HG03045 (cell line): Measurements from ENCODE around the gene CCNB2.
"Not testable (repeated sequence)": the region's sequence is repeated elsewhere in the genome, so short reads cannot be mapped to it uniquely, and the experiment has no call there.

Source experiments
- ATAC-seq: cut with Tn5 transposase; IDR thresholded peaks from one replicate; pipeline ENCODE4 v1.9.1; 2021; ENCODE audit warnings: mild to moderate bottlenecking, moderate library complexity; ENCODE audit not compliant: unreplicated experiment

Gene CCNB2

DNA sequence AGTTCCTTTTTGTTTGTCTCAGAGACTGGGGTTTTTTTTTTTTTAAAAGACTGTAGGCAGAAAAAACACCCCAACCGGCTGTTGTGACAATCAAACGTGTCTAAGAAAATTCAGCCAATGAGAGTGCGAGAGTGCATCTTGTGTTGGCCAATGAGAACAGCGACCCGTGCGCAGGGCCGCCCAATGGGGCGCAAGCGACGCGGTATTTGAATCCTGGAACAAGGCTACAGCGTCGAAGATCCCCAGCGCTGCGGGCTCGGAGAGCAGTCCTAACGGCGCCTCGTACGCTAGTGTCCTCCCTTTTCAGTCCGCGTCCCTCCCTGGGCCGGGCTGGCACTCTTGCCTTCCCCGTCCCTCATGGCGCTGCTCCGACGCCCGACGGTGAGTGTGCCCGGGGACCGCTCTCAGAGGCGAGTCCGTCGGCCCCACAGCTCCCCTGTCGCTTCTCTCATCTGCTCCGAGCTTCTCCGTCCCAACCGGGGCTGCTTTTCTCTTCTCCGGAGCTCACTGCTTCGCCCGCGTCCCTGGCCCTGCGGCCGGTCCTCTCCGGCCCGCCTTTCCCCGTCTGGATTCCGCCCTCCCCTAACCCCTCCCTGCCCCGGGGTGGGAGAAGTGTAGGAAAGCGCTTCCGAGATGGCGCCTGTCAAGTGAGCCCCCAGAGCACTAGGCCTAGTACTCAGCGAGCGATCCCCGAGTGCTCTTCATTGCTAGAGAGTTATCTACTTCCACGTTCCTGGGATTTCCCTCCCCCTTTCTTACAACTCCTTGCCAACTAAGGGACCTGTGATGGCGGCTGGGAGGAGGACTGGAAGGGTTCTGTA is at the start of gene CCNB2:
Gene CCNB2 (plus strand): TSS at position 235 of the 821 bp plus-strand sequence. CDS start 123 bp downstream, at position 358.
- ATAC-seq, result peak; percentile 97

GRCh38 chr15:59059076-59059597 is 45.8 kb upstream of the CCNB2 start:
- no peak for ATAC-seq

DNA sequence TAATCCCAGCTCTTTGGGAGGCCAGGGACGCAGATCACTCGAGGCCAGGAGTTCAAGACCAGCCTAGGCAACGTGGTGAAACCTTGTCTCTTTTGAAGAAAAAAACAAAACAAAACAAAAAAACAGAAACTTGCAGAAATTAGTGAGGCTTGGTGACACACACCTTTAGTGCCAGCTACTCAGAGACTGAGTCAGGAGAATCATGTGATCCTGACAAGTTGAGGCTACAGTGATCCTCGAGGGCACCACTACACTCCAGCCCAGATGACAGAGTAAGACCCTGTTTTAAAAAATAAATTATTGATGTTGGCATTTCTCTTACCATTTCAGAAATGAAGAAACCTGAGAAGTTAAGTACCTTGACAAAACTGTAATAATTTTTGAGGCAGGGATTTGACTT is 44.6 kb upstream of the CCNB2 start:
- no peak for ATAC-seq

DNA sequence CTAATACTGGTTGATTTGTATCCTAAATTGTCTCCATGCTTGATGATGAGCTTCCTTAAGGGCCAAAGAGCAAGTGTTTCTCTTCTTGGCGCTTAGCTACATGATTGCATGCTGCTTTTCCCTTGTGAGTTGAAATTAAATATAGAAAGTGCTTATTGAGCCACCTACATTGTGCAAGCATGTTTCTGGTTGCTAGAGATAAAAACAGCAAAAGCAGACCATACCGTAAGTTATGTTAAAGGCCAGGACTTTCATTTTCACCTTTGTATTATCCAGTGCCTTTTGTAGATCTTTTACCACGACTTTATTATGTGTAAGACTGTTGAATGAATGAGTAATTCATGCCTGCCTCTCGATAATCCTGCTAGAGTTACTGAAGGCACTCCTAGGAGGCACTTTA is 41.9 kb upstream of the CCNB2 start:
- no peak for ATAC-seq

DNA sequence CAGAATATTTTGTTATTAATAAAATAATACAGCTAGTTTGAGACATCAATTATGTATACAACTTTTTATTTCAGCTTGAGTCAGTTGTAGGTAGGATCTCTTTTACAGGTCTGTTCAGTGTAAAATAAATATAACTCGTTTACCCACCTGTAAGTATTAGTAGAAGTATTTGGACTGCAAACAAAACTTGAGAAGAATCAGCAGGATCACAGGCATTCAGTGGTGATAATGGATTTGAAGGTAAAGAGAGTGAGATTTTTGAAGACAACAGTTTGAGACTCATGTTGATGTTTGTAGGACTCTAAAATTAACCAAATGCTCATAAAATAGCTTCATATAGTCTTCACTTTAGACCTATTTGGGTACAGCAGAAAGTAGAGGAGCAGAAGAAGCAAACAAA is 35.5 kb upstream of the CCNB2 start:
- ATAC-seq, result no peak

- no peak for ATAC-seq
Measured at GRCh38 chr15:59074607-59075006, 30.3 kb upstream of the CCNB2 start.

- no peak for ATAC-seq
Measured at GRCh38 chr15:59087731-59088130, 17.2 kb upstream of the CCNB2 start.

DNA sequence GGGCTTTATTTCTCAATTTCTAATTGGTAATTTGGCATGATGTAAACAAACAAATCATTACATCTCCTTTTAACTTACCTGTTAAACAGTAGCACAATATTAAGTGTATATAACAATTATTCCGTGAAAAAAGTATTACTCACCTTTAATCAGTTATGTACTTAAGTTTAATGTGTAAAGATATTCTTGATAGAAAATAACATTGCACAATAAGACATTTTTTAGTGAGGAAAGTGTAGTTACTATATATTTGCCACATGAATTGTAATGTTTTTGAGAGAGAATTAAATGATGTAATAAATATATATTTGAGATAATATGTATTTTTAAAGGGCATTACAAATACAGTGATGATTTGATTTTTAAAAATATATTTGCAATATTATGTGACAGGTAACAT is 10.9 kb upstream of the CCNB2 start:
- ATAC-seq, result no peak

GRCh38 chr15:59096429-59096828 is 8.5 kb upstream of the CCNB2 start:
- no peak for ATAC-seq

- ATAC-seq, result no peak
Measured at GRCh38 chr15:59099162-59099685, 5.7 kb upstream of the CCNB2 start.

- ATAC-seq, result no peak
Measured at GRCh38 chr15:59104602-59104911, 389 bp upstream of the CCNB2 start.

- ATAC-seq, result no peak
Measured at GRCh38 chr15:59105854-59106253, 908 bp downstream of the CCNB2 start.

- ATAC-seq, result no peak
Measured at GRCh38 chr15:59111251-59111650, 6.3 kb downstream of the CCNB2 start.

GRCh38 chr15:59115047-59115446 is 10.1 kb downstream of the CCNB2 start:
- ATAC-seq, result no peak

DNA sequence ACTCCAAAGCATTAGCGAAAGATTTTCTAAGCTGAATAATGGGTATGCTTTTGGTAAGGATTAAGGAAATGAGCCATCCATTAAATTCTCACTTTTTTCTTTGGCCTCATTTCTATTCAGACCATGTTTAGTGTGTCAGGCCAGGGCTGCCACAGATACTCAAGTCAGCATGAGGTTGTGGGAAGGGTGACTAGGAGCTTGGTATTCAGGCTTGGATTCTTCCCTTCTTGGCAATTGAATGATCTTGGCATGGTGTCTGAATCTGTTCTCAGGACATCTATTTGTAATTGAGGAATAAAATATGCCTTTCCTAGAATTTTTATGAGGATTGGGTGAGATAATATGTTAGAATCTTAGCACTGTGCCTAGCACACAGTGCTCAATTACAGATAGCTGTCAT is 11.2 kb downstream of the CCNB2 start:
- ATAC-seq, result no peak

GRCh38 chr15:59116771-59117170 is 11.8 kb downstream of the CCNB2 start:
- ATAC-seq, result no peak

- ATAC-seq, result no peak
Measured at GRCh38 chr15:59119625-59120024, 14.7 kb downstream of the CCNB2 start.

GRCh38 chr15:59120937-59121336 is 16.0 kb downstream of the CCNB2 start:
- no peak for ATAC-seq

GRCh38 chr15:59124261-59124660 is 19.3 kb downstream of the CCNB2 start:
- ATAC-seq, result no peak

DNA sequence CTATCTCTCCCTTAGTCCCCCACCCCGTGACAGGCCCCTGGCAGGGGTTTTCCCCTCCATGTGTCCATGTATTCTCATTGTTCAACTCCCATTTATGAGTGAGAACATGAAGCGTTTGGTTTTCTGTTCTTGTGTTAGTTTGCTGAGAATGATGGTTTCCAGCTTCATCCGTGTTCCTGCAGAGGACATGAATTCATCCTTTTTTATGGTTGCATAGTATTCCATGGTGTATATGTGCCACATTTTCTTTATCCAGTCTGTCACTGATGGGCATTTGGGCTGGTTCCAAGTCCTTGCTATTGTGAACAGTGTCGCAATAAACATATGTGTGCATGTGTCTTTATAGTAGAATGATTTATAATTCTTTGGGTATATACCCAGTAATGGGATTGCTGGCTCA is 20.7 kb downstream of the CCNB2 start:
- ATAC-seq, result not testable (repeated sequence)

DNA sequence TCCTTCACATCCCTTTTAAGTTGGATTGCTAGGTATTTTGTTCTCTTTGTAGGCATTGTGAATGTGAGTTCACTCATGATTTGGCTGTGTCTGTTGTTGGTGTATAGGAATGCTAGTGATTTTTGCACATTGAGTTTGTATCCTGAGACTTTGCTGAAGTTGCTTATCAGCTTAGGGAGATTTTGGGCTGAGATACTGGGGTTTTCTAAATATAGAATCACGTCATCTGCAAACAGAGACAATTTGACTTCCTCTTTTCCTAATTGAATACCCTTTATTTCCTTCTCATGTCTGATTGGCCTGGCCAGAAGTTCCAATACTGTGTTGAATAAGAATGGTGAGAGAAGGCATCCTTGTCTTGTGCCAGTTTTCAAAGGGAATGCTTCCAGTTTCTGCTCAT is 22.3 kb downstream of the CCNB2 start:
- not testable (repeated sequence) for ATAC-seq

DNA sequence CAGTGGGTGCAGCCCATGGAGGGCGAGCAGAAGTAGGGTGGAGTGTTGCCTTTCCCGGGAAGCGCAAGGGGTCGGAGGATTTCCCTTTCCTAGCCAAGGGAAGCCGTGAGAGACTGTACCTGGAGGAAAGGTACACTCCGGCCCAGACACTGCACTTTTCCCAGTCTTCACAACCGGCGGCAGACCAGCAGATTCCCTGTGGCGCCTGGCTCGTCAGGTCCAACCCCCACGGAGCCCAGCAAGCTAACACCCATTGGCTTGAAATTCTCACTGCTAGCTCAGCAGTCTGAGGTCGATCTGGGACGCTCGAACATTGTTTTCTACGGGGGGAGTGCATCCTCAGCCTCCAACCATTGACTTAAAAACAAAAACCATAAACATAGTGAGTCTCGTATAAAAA is 26.5 kb downstream of the CCNB2 start:
- no peak for ATAC-seq
